C4-2B (cell line): ENCODE data around the gene SH3PXD2B.

Source experiments
- H3K27ac ChIP-seq: fragments of 450-650 bp; 2 replicates; pipeline ENCODE4 v1.5.1; 2017
- CTCF ChIP-seq: fragments of 450-650 bp; conservative IDR thresholded peaks from 2 replicates; pipeline ENCODE4 v1.5.1; 2017; ENCODE audit warnings: mild to moderate bottlenecking
- ZFX ChIP-seq: fragments of 450-650 bp; IDR thresholded peaks from 2 replicates; pipeline ENCODE4 v1.6.1; 2017

The SH3PXD2B gene

GRCh38 chr5:172450861-172451695 lies 3.2 kb downstream of the SH3PXD2B start:
- no peak for TF ChIP-seq ZFX
- TF ChIP-seq CTCF, result peak; percentile 86
- no peak overlapping the region for H3K27ac ChIP-seq

GRCh38 chr5:172450453-172450852 lies 3.9 kb downstream of the SH3PXD2B start:
- TF ChIP-seq CTCF, result no peak
- TF ChIP-seq ZFX, result no peak
- H3K27ac ChIP-seq, result no peak overlapping the region

GRCh38 chr5:172448999-172449398 lies 5.3 kb downstream of the SH3PXD2B start:
- TF ChIP-seq CTCF (no peak), ZFX (no peak)
- no peak overlapping the region for H3K27ac ChIP-seq

- TF ChIP-seq ZFX (no peak), CTCF (no peak)
- H3K27ac ChIP-seq, result no peak overlapping the region
These were observed 6.5 kb downstream of the SH3PXD2B start for GRCh38 chr5:172447646-172448365.

DNA sequence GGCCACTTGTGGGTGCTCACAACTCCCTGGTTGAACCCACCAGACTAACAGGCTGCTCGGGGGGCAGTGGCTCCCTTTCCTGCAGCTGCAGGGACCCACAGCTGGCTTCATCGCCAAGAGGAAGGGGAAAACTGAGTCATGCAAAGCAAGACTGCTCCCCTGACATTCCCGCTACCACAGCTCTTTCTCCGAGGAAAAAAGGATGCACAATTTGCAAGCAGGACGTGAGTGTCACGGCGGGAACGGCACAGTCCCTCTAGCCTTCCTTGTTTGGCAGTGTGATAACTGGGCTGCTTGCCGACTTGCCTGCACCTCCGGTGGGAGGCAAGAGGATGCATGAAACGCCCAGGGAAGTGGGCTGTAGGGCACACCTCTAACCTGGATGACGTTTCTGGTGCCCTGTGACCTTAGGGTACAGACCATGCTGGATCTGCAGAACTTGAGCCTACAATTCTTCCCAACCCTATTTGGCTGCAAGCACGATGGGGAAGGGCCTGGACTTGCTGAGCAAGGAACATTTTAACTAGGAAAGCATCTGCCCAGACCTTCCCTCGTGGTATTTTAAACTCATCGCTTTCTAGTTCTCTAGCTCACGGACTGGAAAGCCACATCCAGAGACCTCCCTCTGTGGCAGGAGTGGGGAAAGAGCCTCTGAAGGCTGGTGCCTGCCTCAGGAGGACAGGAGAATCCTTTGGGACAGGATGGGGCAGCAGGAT lies 7.8 kb downstream of the SH3PXD2B start:
- TF ChIP-seq ZFX, result no peak
- TF ChIP-seq CTCF, result no peak
- no peak overlapping the region for H3K27ac ChIP-seq

DNA sequence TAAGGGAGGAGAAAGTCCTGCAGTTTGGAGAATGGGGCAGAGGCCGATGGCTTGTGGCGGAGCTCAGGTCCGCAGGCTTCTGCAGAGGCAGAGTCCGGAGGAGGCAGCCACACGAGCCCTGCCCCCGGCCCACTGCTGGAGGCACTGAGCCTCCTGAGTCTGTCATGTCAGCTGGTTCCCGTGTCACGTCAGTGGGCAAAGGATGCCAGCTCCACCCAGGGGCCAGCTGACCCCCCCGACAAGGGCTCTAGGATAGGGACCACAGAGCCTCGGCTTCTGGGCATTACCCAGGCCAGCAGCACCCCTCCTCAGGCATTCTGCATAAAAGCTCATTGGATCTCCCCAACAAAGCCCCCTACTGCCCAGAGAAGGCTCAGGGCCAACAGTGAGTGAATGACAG lies 8.5 kb downstream of the SH3PXD2B start:
- TF ChIP-seq ZFX, result no peak
- TF ChIP-seq CTCF, result no peak

More for the DNA sequence above, 8.5 kb downstream of the SH3PXD2B start:
- no peak overlapping the region for H3K27ac ChIP-seq
